H1 (cell line): ENCODE results near the gene MPDZ.

Experiments
- KDM1A ChIP-seq: fragments of 200-600, 300-600 bp; sonication (generic); IDR thresholded peaks from 2 replicates; pipeline ENCODE4 v1.7.1; 2016; ENCODE audit warnings: mild to moderate bottlenecking, low read length, borderline replicate concordance
- POLR2A ChIP-seq, 2 experiments: IDR thresholded peaks; 1 replicate in 1 of 2; 2 replicates in 1 of 2; pipeline ENCODE4 v1.6.1; 2011; ENCODE audit warnings: low read depth in 2 of 2, low read length in 2 of 2, mild to moderate bottlenecking in 2 of 2; ENCODE audit errors: control extremely low read depth in 1 of 2
- TF ChIP-seq, protein P1 (sequence below), 3 experiments: IDR thresholded peaks; 1 replicate in 2 of 3; 2 replicates in 1 of 3; pipeline versions ENCODE4 v1.5.1 to v1.6.1; 2011; ENCODE audit warnings: low read length in 3 of 3, mild to moderate bottlenecking in 3 of 3, inconsistent platforms in 2 of 3, low read depth in 1 of 3, moderate library complexity in 1 of 3; ENCODE audit not compliant: insufficient read depth in 1 of 3; ENCODE audit errors: control extremely low read depth in 1 of 3

DNA sequence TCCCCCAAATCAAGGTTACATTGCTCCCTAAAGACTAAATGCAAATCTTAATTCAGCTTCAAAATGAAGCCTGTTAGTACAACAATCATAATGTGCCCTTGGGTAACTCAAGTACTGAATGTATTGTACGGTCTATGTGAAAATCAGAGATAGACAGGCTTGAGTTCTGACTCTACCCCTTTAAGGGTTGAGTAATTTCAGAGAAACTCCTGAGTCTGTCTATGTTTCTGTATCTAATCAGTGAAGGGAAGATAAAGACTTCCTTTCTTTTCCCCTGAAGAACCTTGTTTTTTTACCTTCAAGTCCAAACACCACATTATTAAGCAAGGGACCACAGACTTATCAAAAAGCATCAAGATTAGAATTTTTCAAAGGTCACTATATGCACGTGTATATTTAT lies 108.2 kb downstream of the MPDZ start:
- TF ChIP-seq KDM1A (no peak), POLR2A (IDR thresholded peaks at IDR 0.05; ENCODE audit: control extremely low read depth in 1 of 2, low read depth in 2 of 2, low read length in 2 of 2) (no peak)
- TF ChIP-seq, protein P1, sequence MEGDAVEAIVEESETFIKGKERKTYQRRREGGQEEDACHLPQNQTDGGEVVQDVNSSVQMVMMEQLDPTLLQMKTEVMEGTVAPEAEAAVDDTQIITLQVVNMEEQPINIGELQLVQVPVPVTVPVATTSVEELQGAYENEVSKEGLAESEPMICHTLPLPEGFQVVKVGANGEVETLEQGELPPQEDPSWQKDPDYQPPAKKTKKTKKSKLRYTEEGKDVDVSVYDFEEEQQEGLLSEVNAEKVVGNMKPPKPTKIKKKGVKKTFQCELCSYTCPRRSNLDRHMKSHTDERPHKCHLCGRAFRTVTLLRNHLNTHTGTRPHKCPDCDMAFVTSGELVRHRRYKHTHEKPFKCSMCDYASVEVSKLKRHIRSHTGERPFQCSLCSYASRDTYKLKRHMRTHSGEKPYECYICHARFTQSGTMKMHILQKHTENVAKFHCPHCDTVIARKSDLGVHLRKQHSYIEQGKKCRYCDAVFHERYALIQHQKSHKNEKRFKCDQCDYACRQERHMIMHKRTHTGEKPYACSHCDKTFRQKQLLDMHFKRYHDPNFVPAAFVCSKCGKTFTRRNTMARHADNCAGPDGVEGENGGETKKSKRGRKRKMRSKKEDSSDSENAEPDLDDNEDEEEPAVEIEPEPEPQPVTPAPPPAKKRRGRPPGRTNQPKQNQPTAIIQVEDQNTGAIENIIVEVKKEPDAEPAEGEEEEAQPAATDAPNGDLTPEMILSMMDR (IDR thresholded peaks at IDR 0.05; ENCODE audit: control extremely low read depth in 1 of 3, insufficient read depth in 1 of 3, low read depth in 1 of 3, low read length in 3 of 3) = no peak
